ENCODE results near the gene UBB.
"Not testable (repeated sequence)": the region's sequence is repeated elsewhere in the genome, so short reads cannot be mapped to it uniquely, and the experiment has no call there.

The UBB gene

GRCh38 chr17:16374146-16374938, 6.5 kb upstream of the UBB start:
- no peak overlapping the region for H3K4me3 ChIP-seq (ENCODE audit: low read depth, low read length)

- H3K4me3 ChIP-seq (ENCODE audit: low read depth, low read length): no peak overlapping the region
Measured at GRCh38 chr17:16377941-16378341, 3.0 kb upstream of the UBB start.

DNA sequence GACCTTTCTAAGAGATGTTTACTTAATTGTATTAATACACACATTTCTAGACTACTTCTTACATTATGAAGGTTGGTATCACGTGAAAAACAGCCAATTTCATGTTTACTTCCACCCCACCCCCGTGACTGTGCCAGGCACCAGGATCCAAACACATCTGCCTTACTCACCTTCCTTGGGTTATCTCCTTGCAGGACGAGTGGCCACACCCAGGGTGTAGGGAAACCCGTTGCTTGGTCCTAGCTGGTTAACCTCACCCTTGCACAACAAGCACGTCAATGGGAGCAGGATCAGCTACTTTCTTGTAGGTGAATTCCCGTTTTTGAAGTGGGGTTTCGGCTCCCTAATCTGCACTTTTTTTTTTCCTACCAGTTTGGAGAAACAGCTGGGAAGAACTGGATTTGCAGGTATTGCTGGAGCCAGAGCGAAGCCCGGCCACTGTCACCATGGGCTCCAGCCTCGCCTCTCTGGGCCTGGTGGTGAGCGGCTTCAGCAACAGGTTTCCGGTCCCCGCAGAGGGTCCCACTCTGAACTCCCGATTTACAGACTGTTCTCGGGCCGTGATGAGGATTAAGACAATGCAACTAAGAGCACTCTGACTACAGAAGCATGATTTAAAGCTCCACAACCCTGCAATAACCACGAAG, 2.1 kb upstream of the UBB start:
- no peak overlapping the region for H3K4me3 ChIP-seq (ENCODE audit: low read depth, low read length)

DNA sequence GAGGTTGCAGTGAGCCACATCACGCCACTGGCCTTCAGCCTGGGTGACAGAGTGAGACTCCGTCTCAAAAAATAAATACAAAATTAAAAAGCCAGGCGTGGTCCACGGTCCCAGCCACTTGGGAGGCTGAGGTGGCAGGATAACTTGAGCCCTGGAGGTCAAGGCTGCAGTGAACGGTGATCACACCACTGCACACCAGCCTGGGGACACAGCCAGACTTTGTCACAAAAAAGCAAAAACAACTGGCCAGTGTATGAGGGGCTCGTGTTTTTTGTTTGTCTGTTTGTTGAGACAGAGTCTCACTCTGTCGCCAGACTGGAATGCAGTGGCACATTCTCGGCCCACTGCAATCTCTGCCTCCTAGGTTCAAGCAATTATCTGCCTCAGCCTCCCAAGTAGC, 1.2 kb upstream of the UBB start:
- H3K4me3 ChIP-seq (ENCODE audit: low read depth, low read length): no peak overlapping the region

DNA sequence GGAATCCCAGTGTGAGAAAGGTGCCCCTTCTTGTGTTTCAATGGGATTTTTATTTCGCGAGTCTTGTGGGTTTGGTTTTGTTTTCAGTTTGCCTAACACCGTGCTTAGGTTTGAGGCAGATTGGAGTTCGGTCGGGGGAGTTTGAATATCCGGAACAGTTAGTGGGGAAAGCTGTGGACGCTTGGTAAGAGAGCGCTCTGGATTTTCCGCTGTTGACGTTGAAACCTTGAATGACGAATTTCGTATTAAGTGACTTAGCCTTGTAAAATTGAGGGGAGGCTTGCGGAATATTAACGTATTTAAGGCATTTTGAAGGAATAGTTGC, 567 bp downstream of the UBB start:
- H3K4me3 ChIP-seq (ENCODE audit: low read depth, low read length): peak overlapping the region; percentile 91

DNA sequence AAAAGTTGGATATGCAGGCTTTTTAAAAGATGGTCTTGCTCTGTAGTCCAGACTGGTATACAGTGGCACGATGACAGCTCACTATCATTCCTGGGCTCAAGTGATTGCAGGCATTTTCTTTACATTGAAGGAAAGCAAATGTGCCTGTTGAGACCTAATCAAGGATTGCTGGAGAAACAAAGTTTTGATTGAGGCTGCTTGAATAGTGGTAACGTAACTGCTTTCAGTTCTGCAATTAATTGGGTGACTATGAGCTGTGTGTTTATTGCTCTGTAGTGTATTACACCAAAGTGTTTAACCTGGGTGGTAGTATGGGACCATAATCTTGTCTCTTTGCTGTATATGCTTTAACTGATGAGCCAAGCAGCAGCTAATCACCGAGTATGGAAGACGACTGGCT, 2.3 kb downstream of the UBB start:
- H3K4me3 ChIP-seq (ENCODE audit: low read depth, low read length): no peak overlapping the region

GRCh38 chr17:16383772-16384287, 2.9 kb downstream of the UBB start:
- no peak overlapping the region for H3K4me3 ChIP-seq (ENCODE audit: low read depth, low read length)

DNA sequence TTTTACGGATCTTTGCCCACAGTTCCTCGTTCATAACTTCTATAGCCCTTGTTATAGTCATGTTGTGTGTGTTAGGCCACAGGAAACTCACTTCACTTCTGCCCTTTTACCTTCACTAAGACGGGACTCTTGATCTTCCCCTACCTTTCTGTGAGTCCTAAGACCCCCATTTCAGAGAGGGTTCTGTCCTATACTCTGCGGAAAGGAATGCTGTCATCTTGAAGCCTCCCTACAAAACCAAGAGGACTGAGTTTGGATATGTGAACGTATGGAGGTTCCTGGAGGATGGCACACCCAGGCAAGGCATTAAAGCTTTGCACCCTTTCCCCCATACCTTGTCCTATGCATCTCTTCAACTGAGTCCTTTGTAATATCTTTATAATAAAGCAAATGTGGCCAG, 3.7 kb downstream of the UBB start:
- no peak overlapping the region for H3K4me3 ChIP-seq (ENCODE audit: low read depth, low read length)

DNA sequence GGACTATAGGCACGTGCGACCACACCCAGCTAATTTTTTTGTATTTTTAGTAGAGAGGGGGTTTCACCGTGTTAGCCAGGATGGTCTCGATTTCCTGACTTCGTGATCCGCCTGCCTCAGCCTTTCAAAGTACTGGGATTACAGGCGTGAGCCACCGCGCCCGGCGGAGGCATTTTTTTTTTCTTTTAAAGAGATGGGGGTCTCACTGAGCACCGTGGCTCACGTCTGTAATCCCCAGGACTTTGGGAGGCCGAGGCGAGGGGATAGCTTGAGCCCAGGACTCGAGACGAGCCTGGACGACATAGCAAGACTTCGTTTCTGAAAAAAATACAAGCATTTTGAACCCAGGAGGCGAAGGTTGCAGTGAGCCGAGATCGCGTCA, 5.2 kb downstream of the UBB start:
- peak overlapping the region; percentile 15 for H3K4me3 ChIP-seq (ENCODE audit: low read depth, low read length)

- no peak overlapping the region for H3K4me3 ChIP-seq (ENCODE audit: low read depth, low read length)
Measured at GRCh38 chr17:16391451-16391850, 10.6 kb downstream of the UBB start.

DNA sequence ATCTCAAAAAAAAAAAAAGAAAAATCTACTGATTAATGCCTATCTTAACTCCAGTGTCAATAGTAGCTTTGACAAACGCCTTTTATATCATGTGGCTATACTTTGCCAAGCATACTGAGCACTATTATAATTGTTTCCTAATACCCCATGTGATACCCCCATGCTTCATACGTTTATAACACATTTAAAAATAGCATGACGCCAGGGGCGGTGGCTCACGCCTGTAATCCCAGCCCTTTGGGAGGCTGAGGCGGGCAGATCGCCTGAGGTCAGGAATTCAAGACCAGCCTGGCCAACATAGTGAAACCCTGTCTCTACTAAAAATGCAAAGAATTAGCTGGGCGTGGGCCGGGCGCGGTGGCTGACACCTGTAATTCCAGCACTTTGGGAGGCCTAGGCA, 11.6 kb downstream of the UBB start:
- not testable (repeated sequence) for H3K4me3 ChIP-seq (ENCODE audit: low read depth, low read length)

- not testable (repeated sequence) for H3K4me3 ChIP-seq (ENCODE audit: low read depth, low read length)
Measured at GRCh38 chr17:16395887-16396286, 15.0 kb downstream of the UBB start.

DNA sequence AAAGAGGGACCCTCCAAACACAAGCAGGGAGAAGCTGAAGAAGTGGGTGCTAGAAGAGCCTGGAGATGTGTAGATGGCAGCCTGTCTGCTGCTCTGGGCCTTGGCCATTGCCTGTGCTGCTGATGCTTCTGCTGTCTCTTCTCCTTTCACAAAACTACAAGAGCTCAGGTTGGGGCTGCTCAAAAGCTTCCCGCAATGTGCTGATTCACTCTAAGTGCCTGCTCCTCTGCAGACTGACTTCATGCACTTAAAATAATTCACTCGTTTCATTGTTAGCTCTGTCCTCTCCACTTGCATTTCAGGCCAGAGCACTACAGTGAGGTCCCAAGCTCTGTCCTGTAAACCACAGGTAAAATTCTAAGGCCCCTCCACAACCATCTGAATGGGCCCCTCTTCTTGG, 15.8 kb downstream of the UBB start:
- H3K4me3 ChIP-seq (ENCODE audit: low read depth, low read length): not testable (repeated sequence)

DNA sequence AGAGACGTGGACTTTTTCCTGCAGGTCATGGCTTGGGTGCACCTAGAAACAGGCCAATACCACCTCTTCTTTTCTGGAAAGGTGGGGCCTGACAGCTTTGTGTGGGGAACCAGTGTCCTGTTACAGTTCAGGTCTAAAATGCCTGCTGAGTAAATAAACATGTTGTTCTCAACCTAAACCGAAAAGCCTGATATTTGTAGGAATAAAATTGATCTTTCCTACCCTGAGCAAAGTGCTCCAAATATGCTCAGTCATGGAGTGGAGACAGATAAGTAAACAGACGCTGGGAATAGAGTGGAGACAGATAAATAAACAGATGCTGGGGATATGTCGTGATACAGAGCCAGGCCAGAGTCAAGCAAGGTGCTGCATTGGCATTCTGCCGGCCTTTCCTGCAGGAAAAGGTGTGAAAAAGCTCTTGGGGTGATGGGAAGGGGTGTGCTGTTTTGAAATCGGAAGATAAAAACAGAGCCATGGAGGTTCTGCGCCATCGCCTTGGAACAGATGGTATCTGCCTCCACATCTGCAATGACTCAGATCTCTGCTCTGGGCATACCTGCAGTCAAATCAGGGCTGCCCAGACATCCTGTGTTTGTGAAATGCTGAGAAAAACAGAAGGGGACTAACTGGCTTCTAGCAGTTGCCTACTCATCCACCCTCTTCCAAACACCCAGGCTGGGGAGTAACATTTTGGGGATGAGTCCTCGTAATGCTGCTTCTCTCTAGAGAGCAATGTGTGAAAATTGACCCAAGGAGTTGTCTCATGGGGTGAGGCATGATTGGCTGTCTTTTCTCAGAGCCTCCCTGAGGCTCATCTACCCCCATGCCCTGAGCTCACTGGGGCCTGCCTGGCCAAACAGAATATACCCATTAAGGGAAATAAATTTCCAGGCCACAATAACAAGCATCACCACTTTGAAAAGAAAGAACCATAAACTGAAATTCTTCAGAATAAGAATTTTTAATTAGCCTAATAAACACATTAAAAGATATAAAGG, 17.7 kb downstream of the UBB start:
- no peak overlapping the region for H3K4me3 ChIP-seq (ENCODE audit: low read depth, low read length)

DNA sequence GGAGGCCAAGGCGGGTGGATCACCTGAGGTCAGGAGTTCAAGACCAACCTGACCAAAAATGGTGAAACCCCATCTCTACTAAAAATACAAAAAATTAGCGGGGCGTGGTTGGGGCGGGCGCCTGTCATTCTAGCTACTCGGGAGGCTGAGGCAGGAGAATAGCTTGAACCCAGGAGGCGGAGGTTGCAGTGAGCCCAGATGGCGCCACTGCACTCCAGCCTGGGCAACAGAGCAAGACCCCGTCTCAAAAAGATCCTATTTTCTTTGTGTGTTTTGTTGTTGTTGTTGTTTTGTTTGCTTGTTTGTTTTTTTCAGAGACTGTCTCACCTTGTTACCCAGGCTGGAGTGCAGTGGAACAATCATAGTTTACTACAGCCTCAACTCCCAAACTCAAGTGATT, 23.0 kb downstream of the UBB start:
- H3K4me3 ChIP-seq (ENCODE audit: low read depth, low read length): not testable (repeated sequence)

GRCh38 chr17:16406742-16407674, 26.1 kb downstream of the UBB start:
- H3K4me3 ChIP-seq (ENCODE audit: low read depth, low read length): peak overlapping the region; percentile 48

DNA sequence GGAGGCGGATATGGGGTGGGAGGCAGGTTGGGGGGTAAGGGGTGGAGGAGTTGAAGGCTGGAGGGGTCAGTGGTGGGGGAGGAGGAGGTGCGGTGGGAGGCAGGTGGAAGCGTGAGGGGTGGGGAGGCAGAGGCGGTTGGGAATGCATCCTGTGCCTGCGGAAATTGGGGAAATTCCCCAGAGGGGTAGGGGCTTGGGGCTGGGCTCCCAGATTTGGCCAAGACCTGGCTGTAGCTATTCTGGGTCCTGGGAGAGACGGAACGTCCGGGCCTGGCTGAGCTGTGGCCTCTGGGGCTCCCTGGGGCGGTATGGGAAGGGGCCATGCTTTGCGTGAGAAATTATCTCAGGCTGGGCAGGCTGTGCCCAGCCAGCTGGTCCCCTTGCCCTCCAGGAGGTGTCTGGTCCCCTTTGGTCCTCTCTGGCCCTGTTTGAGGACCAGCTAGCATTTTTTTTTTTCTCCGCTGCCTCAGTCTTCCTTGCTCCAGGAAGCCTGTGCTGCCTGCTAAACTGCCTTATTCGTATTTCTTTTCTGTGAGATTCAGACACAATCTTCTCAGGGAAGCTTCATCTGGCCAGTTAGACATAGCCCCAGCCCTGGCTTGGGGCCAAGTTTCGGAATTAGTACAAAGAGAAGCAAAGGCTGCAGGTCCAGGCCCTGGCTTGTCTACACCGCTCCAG, 27.2 kb downstream of the UBB start:
- no peak overlapping the region for H3K4me3 ChIP-seq (ENCODE audit: low read depth, low read length)

GRCh38 chr17:16415031-16415924, 34.4 kb downstream of the UBB start, which contains the start of gene TRPV2:
Gene TRPV2 (plus strand): TSS chr17:16415571. CDS start chr17:16417669, 2,098 bp downstream.
- H3K4me3 ChIP-seq (ENCODE audit: low read depth, low read length): no peak within 1 kb of the TSS

DNA sequence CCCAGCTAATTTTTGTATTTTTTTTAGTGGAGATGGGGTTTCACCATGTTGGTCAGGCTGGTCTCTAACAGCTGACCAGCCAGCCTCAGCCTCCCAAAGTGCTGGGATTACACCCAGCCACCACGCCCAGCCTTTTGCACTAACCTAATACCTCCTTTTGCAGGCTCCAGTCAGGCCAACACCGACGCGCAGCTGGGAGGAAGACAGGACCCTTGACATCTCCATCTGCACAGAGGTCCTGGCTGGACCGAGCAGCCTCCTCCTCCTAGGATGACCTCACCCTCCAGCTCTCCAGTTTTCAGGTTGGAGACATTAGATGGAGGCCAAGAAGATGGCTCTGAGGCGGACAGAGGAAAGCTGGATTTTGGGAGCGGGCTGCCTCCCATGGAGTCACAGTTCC, 36.5 kb downstream of the UBB start:
- no peak overlapping the region for H3K4me3 ChIP-seq (ENCODE audit: low read depth, low read length)

All from iPS-11a (cell line).